Caco-2 (cell line): ENCODE data around the gene DDR2. TPM values are rescaled to one million over a fixed set of nuclear protein-coding genes. Genes with fewer than 3 reads are reported as not detected.

ENCODE experiments used
- BruUV-seq: library from RNA; stranded (reverse); fragments of 400-500 nt; replicated peaks from 2 replicates; lab custom pipeline; 2021; lab: Mats Ljungman, UMichigan
- CTCF ChIA-PET: fragments of 300-600 bp; sonication (Branson Sonifier 250); formaldehyde crosslinking; loops from one replicate; lab custom pipeline; 2022; ENCODE audit warnings: antibody characterized with exemption; lab: Charles Lee
- POLR2A ChIA-PET: fragments of 300-600 bp; sonication (Branson Sonifier 250); formaldehyde crosslinking; loops from one replicate; lab custom pipeline; 2022; ENCODE audit warnings: antibody characterized with exemption; lab: Charles Lee
- DNase-seq, 2 experiments: peaks; one replicate each; pipeline versions ENCODE4 v3.0.0 to v3.0.0-alpha.2; 2020 to 2022
- H3K27me3 ChIP-seq: replicated peaks from 2 replicates; pipeline ENCODE4 v1.6.0; 2011; ENCODE audit warnings: low read length; ENCODE audit not compliant: control insufficient read depth, insufficient read depth
- H3K36me3 ChIP-seq: 2 replicates; pipeline ENCODE4 v1.5.1; 2011; ENCODE audit warnings: low read length; ENCODE audit not compliant: control insufficient read depth, insufficient read depth
- H3K4me1 ChIP-seq: fragments of 250-450 bp; sonication (Bioruptor Pico); 2 replicates; pipeline ENCODE4 v1.5.1; 2020; ENCODE audit warnings: mild to moderate bottlenecking
- H3K4me3 ChIP-seq: 2 replicates; pipeline ENCODE4 v1.5.1; 2011; ENCODE audit warnings: low read depth, mild to moderate bottlenecking, control low read depth, low read length
- H3K9me3 ChIP-seq: fragments of 250-450 bp; sonication (Bioruptor Pico); 2 replicates; pipeline ENCODE4 v1.5.1; 2020; ENCODE audit warnings: mild to moderate bottlenecking, moderate library complexity
- H3K27ac Mint-ChIP-seq: one replicate; pipeline ENCODE4 v1.8.0; 2022; ENCODE audit warnings: mixed read lengths; ENCODE audit not compliant: unreplicated experiment
- H3K27me3 Mint-ChIP-seq: one replicate; pipeline ENCODE4 v1.8.0; 2022; ENCODE audit warnings: mixed read lengths; ENCODE audit not compliant: insufficient read depth, unreplicated experiment
- H3K36me3 Mint-ChIP-seq: one replicate; pipeline ENCODE4 v1.8.0; 2022; ENCODE audit warnings: mild to moderate bottlenecking, mixed read lengths; ENCODE audit not compliant: insufficient read depth, unreplicated experiment
- H3K4me1 Mint-ChIP-seq: one replicate; pipeline ENCODE4 v1.8.0; 2022; ENCODE audit warnings: low read depth, mixed read lengths; ENCODE audit not compliant: unreplicated experiment
- H3K4me3 Mint-ChIP-seq: one replicate; pipeline ENCODE4 v1.8.0; 2022; ENCODE audit warnings: mild to moderate bottlenecking, moderate library complexity, mixed read lengths; ENCODE audit not compliant: unreplicated experiment
- H3K9me3 Mint-ChIP-seq: one replicate; pipeline ENCODE4 v1.8.0; 2022; ENCODE audit warnings: mixed read lengths; ENCODE audit not compliant: unreplicated experiment
- intact Hi-C: fragments of 100-400 bp; cut with micrococcal nuclease; formaldehyde crosslinking; loops from one replicate; pipeline ENCODE4 v1.10.0; 2022; ENCODE audit not compliant: unreplicated experiment
- total RNA-seq: library from RNA; stranded (reverse); gene quantifications from 2 replicates; pipeline ENCODE4 v1.2.3, GENCODE V29; 2022
- TF ChIP-seq, protein P1 (sequence below), 2 experiments: fragments of 200-600 bp in 1 of 2; IDR thresholded peaks; 1 replicate in 1 of 2; 2 replicates in 1 of 2; pipeline versions ENCODE4 v1.5.1 to v1.8.0; 2011 to 2022; ENCODE audit warnings: antibody characterized with exemption in 1 of 2, control low read depth in 1 of 2, inconsistent platforms in 1 of 2, low read depth in 1 of 2, low read length in 1 of 2, mild to moderate bottlenecking in 1 of 2, moderate library complexity in 1 of 2; ENCODE audit not compliant: insufficient read depth in 1 of 2, severe bottlenecking in 1 of 2, unreplicated experiment in 1 of 2

The DDR2 gene
- total RNA-seq, 1 experiment from 2014 or later: 0.73 TPM

DNA sequence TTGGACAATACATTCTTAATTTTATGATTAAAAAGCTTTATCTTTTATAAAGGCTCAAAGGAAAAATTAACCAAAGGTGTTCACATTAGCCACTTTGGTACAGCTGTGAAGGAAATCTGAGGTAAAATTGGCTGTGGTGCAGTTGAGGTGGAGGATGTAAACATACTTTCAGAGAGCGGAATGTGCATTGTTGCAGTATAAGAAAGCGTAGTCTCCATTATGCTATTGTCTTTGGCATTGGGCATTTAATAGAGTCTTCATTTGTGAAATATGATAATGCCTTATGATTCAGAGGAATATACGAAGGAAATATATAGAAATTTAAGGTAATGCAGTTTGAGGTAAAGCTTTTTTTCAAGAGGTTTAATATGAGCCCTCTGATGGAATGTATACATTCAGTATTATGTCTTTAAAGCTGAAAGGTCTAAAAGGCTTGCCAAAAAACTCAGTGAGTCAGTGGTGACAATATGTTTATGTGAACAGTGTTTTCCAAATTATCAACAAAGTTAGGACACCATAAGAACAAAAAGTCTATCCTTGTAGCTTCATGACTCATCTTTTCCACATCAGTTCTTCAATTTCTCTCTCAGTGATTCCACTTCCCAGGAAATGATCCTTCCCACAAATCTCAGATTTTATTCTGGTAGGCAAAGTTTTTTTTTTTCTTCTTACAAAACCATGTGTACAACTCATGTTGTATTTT, 26.9 kb upstream of the DDR2 start:
- intact Hi-C loops: no loop called here

DNA sequence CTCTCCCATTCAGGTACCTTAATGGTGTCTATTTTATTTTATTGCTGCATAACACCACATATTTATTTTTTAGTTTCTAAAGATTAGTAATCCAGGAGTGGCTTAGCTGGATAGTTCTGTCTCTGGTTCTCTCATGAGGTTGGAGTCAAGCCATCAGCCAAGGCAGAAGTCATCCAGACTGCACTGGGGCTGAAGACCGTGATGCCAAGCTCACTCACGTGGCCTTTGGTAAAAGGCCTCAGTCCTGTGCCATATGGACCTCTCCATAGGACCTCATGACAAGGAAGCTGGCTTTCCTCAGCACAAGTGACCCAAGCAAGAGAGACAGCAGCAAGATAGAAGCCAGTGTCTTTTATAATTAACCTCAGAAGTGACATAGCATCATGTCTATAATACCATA, 23.0 kb upstream of the DDR2 start:
- Histone ChIP-seq H3K36me3 (no peaks in the 10 kb centered on the region), H3K4me1 (no peaks in the 10 kb centered on the region), H3K9me3 (no peaks in the 10 kb centered on the region), H3K4me3 (no peak overlapping the region), H3K27me3 (no peaks in the 10 kb centered on the region)
- ChIA-PET CTCF (no interaction called here), POLR2A (no interaction called here)
- DNase-seq: no peak
- no TSS peak for BruUV-seq
- Mint-ChIP-seq H3K9me3 (no peaks in the 10 kb centered on the region), H3K4me1 (no peaks in the 10 kb centered on the region), H3K27ac (no peak overlapping the region), H3K27me3 (no peaks in the 10 kb centered on the region), H3K36me3 (peaks cover 4% of the 10 kb centered on the region), H3K4me3 (no peak overlapping the region)
- TF ChIP-seq, protein P1, sequence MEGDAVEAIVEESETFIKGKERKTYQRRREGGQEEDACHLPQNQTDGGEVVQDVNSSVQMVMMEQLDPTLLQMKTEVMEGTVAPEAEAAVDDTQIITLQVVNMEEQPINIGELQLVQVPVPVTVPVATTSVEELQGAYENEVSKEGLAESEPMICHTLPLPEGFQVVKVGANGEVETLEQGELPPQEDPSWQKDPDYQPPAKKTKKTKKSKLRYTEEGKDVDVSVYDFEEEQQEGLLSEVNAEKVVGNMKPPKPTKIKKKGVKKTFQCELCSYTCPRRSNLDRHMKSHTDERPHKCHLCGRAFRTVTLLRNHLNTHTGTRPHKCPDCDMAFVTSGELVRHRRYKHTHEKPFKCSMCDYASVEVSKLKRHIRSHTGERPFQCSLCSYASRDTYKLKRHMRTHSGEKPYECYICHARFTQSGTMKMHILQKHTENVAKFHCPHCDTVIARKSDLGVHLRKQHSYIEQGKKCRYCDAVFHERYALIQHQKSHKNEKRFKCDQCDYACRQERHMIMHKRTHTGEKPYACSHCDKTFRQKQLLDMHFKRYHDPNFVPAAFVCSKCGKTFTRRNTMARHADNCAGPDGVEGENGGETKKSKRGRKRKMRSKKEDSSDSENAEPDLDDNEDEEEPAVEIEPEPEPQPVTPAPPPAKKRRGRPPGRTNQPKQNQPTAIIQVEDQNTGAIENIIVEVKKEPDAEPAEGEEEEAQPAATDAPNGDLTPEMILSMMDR (IDR thresholded peaks at IDR 0.05; ENCODE audit: insufficient read depth in 1 of 2, low read depth in 1 of 2, low read length in 1 of 2, severe bottlenecking in 1 of 2, unreplicated experiment in 1 of 2): no peak
- intact Hi-C loops: no loop called here

More for the DNA sequence above, 26.9 kb upstream of the DDR2 start:
- BruUV-seq: no TSS peak
- TF ChIP-seq, protein P1 (IDR thresholded peaks at IDR 0.05; ENCODE audit: insufficient read depth in 1 of 2, low read depth in 1 of 2, low read length in 1 of 2, severe bottlenecking in 1 of 2, unreplicated experiment in 1 of 2): no peak
- no peaks in the 10 kb centered on the region; the same call in 1 of the 2 replicates for H3K36me3 ChIP-seq
- H3K9me3 ChIP-seq: no peaks in the 10 kb centered on the region
- Mint-ChIP-seq H3K36me3 (peaks cover 10% of the 10 kb centered on the region), H3K4me3 (no peak overlapping the region), H3K4me1 (no peaks in the 10 kb centered on the region), H3K9me3 (no peaks in the 10 kb centered on the region), H3K27me3 (no peaks in the 10 kb centered on the region), H3K27ac (no peak overlapping the region)
- no peaks in the 10 kb centered on the region for H3K27me3 ChIP-seq
- H3K4me1 ChIP-seq: no peaks in the 10 kb centered on the region
- DNase-seq: no peak
- CTCF ChIA-PET: no interaction called here
- no peak overlapping the region for H3K4me3 ChIP-seq
- POLR2A ChIA-PET: no interaction called here

DNA sequence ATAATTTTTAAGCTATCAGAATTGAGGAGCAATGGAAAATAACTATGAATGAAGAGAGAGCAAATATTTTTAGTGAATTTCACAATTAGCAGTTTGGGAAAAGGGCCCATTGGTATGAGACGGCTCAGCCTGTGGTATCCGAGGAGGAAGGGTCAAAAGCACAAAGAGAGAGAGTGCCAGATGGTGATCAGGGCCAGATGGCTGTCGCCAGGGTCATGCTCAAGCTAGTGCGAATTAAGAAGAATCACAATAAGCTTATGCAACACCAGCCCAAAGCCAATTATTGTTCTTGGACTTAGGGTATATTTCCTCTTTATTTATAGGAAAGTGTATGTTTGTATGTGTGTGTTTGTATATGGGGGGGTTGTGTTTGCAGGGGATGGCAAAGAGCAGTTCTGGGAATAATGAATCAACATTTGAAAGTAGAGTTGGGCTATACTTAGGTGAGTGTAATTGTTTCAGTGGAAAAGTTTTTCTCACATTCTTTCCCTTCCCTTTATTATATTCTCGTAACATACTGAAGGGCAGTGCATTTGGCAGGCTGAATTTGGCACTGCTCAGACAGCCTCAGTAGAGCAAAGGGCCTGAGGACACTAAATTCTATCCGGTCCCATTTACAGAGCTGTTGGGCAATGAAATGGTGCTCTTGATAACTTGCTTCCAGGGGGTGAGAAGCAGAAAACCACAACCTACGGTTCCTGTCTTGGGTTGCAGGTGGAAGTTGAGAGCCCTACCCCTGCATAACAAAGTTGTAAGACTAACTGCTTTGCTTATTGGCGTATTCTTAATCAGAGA, 19.5 kb upstream of the DDR2 start:
- Histone ChIP-seq H3K4me1 (no peaks in the 10 kb centered on the region), H3K27me3 (no peaks in the 10 kb centered on the region), H3K4me3 (no peak overlapping the region), H3K9me3 (peaks cover 6% of the 10 kb centered on the region), H3K36me3 (no peaks in the 10 kb centered on the region)
- H3K27me3 Mint-ChIP-seq: no peaks in the 10 kb centered on the region
- H3K4me3 Mint-ChIP-seq: no peak overlapping the region
- DNase-seq: no peak
- H3K27ac Mint-ChIP-seq: no peak overlapping the region
- TF ChIP-seq, protein P1 (IDR thresholded peaks at IDR 0.05; ENCODE audit: insufficient read depth in 1 of 2, low read depth in 1 of 2, low read length in 1 of 2, severe bottlenecking in 1 of 2, unreplicated experiment in 1 of 2): no peak
- BruUV-seq: no TSS peak
- no peaks in the 10 kb centered on the region for H3K9me3 Mint-ChIP-seq
- intact Hi-C loops: loop anchor here (1.0 kb wide), 1 partner anchor 187 kb away; no protein-coding TSS in a partner anchor
- peaks cover 4% of the 10 kb centered on the region for H3K36me3 Mint-ChIP-seq
- ChIA-PET POLR2A (no interaction called here), CTCF (interaction anchor here (0.9 to 2.5 kb wide), 2 partner anchors 16 to 187 kb away, joined by 3 to 23 read pairs; no protein-coding TSS in a partner anchor)
- no peaks in the 10 kb centered on the region for H3K4me1 Mint-ChIP-seq
